Effector CD8-positive, alpha-beta T cell (primary cell): ENCODE results near the gene NRP2.

Experiments
- DNase-seq: peaks from one replicate; lab custom pipeline; 2025; lab: John Stamatoyannopoulos, UW

NRP2 gene

DNA sequence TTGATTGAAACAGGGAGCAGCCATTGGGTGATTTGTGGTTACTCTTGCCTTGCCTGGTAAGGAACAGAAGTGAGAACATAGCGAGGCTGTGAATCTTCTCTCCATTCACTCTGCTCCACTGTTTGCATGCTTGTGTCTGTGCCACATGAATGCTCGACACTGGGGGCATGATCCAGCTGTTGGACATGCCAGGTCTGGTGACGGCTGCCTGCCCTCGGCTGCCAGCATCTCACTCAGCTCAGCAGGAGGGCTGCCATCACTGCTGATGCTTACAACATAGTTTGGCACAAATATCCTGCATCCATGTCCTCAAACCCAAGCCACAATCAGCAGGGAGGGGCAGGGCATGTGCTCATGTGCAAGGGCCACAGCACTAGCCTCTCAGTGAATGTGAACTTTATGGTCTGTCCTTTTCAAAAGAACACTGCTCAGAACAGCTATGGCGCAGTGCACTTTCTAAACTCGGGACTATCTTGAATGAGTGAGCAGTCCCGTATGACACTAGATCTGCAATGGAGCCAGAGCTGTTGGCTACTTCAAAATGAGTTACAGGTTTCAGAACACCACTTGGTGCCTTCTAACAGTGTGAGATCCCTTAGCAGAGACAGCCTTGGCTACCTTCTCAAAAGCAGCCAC lies 126.3 kb downstream of the NRP2 start:
- no peak for DNase-seq

DNA sequence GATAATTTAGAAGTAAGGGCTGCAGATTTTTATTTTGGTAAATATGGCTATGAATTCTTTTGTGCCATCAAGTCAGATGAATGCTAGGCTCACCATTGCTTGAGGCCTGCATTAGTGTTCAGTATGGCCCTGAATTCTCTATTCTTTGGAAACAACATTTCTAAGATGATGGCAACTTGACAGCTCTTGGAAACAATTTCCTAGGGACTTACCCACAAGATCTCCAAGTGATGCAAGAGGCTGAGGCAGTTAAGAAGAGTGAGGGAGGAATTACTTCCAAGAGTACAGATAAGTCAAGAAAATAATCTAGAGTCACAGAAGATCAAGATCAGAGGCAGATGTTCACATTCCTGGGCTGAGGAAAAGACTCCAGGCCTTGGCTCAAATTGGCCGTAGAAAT lies 129.1 kb downstream of the NRP2 start:
- DNase-seq = no peak

DNA sequence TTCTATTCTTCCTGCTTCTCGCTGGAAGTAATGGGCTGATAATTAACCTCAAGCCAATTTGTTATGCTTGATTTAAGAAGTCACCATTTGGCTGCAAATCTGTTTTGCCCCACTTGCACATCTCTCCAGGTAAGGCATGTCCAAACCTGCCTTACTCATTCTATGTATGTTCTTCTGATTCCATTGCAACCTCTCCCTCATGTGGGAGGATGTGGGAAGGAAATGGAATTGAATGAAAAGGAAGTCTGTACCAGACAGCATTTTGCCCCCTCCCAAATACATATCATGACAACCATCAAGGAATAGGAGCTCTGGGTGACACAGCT lies 131.7 kb downstream of the NRP2 start:
- DNase-seq = no peak

DNA sequence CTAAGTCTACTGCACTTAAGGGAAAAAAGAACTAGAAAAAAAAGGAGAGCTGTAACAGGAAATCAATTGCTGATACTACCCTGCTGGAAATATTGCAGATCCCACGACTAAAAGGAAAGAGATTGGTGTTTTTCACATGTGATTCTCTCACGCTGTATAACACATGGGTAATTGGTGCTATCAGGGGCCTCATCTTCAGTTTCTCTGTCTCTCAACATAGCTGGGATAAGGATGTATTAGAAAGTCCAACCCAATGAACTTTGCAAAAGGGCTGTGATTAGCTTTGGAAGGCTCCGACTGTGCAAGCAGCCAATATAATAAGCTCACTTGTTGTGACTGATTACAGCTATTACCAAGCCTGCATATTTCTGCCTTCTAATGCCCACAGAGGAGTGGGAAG lies 133.4 kb downstream of the NRP2 start:
- no peak for DNase-seq

DNA sequence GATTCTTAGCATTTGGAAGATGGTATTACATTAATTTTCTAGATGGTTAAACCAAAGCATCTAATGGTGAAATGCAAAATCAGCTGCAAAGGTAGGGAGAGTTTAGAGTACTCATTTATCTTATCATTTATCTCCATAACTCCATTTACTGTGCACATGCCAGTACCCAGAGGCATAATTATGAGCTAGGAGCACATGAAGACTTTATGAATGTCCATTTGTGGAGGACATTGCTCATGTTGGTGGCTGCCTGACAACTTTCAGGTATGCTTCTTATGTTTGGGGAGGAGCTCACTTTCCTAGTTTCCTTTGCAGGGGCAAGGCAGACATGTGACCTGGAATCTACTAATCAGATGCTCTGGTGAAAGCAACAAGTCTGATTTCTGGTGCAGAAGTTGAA lies 134.0 kb downstream of the NRP2 start:
- no peak for DNase-seq

DNA sequence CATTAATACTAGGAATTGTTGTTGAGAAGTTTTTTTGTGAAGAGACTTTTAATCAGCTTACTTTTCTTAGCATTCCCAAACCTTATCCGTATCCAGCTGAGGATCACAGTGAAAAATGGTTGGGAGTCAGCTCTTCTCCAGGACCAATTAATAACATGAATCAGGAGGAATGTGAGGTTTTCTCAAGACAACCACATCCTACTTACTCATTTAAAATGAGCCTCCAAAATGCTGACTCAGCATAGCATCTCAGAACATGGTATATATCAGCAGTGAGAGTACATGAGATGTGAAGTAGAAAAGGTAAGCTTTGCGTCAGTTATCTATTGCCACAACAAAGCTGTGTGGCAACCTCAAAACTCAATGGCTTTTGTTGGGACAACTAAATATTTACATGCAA lies 140.3 kb downstream of the NRP2 start:
- no peak for DNase-seq

DNA sequence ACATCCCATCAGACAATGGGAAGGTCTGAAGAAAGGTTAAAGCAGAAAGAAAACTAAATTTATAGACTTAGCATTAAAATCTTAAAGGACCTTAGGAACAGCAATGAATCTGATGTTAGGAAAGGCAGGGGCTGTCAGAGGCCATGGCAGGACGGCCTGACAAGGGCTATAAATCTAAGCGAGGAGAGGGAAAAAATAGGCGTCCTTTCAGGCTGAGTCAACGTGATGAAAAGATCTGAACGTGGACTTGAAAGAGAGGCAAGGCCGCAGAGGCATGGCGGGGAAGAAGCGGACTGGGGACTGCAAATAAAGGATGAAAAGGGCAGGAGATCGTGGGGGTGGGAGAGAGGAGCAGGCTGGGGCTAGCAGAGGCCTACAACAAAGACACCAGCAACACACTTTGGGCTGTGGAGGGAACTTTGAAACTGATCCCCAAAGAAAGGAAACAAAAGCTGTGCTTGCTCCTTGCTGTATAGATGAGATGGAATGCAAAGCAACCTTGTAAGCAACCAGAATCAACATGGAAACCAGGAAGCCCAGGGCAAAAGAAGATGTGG lies 145.6 kb downstream of the NRP2 start:
- no peak for DNase-seq

DNA sequence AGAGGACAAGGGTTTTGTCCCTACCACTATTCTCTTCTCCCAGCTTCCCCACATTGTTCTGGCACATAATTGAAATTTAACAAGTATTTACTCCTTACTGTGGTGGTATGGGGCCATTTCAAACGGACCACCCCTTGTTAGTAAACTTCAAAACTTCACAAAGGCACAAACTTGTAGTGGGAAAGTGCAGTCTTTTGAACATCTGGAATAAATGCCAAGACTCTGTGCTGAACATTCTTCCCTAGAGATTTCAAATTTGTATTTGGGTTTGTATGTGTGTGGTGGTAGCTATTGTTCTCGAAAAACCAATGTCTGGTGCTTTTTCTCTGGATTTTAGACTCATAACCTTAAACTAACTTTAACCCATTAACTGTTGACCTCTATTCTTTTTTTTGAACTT lies 151.6 kb downstream of the NRP2 start:
- no peak for DNase-seq

DNA sequence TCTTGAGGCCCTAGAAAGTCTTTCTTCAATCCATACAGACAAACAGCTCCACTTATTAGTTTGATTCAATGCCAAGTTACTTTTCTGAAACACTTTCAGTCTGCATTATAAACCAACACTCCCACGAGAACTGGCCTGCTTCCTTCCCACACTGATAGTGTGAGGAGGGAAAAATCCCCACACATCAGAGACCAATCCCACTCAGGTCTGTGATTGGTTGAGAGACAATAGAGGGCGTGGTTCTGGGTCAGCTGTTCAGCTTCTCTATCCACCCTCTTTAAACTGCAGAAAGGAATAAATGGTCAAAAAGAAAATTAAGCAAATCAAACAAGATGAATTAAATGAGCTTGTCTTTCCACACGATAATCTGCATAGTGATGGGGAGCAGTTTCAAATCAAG lies 152.5 kb downstream of the NRP2 start:
- DNase-seq = no peak

DNA sequence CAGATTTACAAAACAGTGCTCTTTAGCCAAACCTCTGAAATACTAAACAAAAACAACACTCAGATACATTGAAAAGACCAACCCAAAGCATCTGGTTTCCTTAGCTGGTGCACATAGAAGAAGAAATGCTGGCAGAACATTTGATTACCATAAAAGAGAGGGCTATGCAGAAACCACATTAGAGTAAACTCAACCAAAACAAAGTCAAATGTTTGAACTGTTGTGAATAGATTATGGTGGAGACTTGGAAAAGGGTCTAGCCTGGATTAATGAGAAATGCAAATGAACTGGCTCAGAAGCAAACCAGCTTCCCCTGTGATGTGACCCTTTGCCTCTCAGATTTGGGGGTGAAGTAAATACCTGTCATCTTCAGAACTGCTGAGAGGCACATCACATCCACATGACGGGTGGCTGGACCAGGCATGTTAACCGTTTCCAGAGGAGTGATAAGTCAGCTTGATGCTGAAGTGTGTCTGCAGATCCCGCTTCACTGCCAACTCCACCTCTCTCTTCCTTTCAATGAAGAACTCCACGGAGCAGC lies 153.0 kb downstream of the NRP2 start:
- DNase-seq = no peak

DNA sequence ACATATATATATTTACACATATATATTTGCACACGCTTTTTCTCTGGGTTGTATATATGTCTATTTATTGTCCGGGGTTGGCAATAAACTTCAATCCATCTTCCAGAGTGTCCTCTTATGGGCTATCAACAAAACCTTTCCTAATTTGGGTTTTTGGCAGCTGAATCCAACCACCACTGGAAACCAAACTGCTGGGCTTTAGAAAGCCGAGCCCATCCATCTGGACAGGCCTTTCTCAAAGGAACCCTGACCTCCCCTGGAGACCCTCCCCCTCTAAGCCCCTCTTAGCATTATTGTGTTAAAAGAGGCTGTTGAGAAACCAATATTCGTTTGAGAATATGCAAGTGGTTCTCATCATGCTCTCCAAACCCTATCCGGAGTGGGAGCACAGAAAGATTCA lies 153.6 kb downstream of the NRP2 start:
- no peak for DNase-seq

DNA sequence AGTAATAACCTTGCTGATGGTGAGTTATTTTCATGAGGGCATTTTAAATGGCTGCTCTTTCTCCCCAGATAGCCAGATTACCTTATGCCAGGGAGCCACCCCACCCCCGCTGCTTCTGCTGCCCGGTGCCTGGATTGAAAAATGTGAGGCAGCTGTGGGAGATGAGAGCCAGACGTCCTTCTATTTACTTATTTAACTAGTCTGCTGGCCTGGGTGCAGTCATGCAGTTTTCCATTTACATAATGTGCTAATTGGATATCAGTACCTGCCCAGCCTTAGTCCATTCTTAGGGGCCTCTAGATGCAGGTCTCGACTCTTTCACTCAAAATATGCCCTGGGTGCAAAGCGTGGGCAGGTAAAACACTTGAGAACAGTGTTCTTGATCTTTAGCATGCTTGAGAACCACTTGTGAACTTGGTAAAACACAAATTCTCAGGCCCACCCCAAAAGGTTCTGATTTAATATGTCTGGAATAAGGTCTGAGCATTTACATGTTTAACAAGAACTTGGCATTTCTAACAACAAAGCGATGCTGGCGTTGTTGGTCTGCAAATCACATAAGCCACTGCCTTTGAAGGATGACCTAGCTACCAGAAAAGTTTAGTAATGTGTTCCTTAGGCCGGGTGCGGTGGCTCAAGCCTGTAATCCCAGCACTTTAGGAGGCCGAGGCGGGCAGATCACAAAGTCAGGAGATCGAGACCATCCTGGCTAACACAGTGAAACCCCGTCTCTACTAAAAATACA lies 154.3 kb downstream of the NRP2 start:
- DNase-seq = no peak

DNA sequence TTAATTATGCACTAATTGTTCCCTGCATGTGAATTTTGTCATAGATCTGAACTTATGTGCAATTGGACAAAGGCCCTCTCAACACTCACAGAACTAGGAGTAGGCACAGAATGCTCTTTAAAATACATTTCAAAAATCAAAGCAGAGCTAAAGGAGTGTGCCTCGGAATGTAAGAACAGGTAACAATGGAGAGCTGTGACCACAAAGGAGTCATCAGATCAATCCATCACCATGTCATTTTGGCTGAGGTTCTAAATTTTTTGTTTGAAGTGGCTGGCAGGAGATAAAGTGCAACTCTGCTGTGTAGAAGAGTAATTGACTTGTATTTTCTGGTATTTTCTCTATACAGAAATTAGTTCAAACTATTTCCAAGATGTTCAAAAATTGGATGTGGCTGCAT lies 155.4 kb downstream of the NRP2 start:
- DNase-seq = no peak

DNA sequence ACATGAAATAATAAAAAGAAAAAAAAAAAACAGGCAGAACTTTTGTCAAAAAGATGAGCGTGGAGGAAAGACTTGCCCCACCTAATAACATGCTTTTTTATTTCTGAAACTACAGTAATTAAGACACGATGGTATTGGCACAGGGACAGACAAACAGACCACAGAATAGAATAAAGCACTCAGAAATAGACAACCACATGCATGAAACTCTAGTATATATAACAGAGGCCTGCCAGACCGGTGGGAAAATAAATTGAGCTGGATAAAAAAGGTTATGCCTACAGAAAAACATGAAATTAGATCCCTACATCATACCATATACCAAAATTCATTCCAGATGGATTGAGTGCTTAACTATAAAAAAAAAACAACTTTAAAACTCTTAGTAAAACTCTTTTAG lies 163.1 kb downstream of the NRP2 start:
- DNase-seq = no peak
